ENCODE results near the gene UIMC1.

DNA sequence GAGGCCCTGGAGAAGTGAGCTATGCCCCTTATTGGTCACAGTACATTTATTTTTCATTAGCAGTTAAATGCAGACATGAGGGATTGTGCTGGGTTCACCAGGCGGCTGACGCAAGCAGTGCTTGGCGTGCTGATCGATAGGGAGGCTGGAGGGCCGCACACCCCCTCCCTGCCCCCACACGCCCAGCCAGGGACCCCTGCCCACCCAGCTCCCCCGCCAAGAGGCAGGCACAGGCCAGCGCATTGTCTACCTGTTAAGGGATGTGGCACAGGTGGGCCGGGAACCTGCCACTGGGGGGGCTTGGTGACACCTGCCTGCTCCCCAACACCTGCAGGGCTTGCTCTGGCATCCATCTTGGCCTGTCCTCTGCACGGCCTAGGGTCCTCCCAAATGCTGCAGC, 146.7 kb downstream of the UIMC1 start:
- TF ChIP-seq CTCF (IDR thresholded peaks at IDR 0.05): no peak
- no peak for TF ChIP-seq POLR2A (IDR thresholded peaks at IDR 0.05)

All from thyroid gland (tissue), 4 donors.